Testis (tissue), 3 donors: ENCODE results near the gene LETM1. TPM values are rescaled to one million over a fixed set of nuclear protein-coding genes. Genes with fewer than 3 reads are reported as not detected.

ENCODE experiments used
- DNase-seq: peaks from one replicate; pipeline ENCODE4 v3.0.0-alpha.2; 2019
- H3K27ac ChIP-seq, 2 donors: fragments of 200-600 bp; sonication (generic); one replicate each; pipeline ENCODE4 v1.5.1; 2019
- H3K27me3 ChIP-seq: fragments of 200-600 bp; sonication (generic); one replicate; pipeline ENCODE4 v1.5.1; 2019
- H3K36me3 ChIP-seq: fragments of 200-600 bp; sonication (generic); one replicate; pipeline ENCODE4 v1.5.1; 2017; ENCODE audit warnings: low read depth; ENCODE audit errors: missing control alignments
- H3K4me1 ChIP-seq: fragments of 200-600 bp; sonication (generic); one replicate; pipeline ENCODE4 v1.5.1; 2019
- H3K4me3 ChIP-seq, 2 donors: fragments of 200-600 bp; sonication (generic); one replicate each; pipeline ENCODE4 v1.5.1; 2017 to 2019
- H3K9me3 ChIP-seq: fragments of 200-600 bp; sonication (generic); one replicate; pipeline ENCODE4 v1.5.1; 2017
- CTCF ChIP-seq, 3 experiments: fragments of 450-650 bp in 2 of 3; fragments of 200-600 bp in 1 of 3; sonication (generic) in 1 of 3; IDR thresholded peaks; one replicate each; pipeline ENCODE4 v1.5.1; 2016 to 2019; ENCODE audit warnings: antibody characterized with exemption in 3 of 3, mild to moderate bottlenecking in 2 of 3, moderate library complexity in 1 of 3
- POLR2A ChIP-seq: fragments of 450-650 bp; IDR thresholded peaks from one replicate; pipeline ENCODE4 v1.6.1; 2017; ENCODE audit warnings: antibody characterized with exemption, mild to moderate bottlenecking, moderate library complexity
- WGBS, 2 donors: methylation state at CpG; one replicate each; pipeline ENCODE4 v1.1.5; 2018; 5-methylcytosine and 5-hydroxymethylcytosine counted together
- intact Hi-C: fragments of 100-400 bp; cut with DNase I; formaldehyde crosslinking; loops from one replicate; pipeline ENCODE4 v1.15.1; 2023; ENCODE audit warnings: low total_unique reads
- polyA plus RNA-seq: library from polyadenylated mRNA; stranded (reverse); fragments of 350-450 nt; fragmentation: Illumina TruSeq; extraction: RNeasy Lipid Tissue Mini Kit (QIAGEN cat#74804); gene quantifications from one replicate; pipeline ENCODE4 v1.2.3, GENCODE V29; 2014; ENCODE audit warnings: low read depth, low replicate concordance; ENCODE audit not compliant: insufficient read depth
- total RNA-seq, 2 donors: library from RNA; depleted of rRNA; stranded (reverse); fragments of >200 nt; gene quantifications; one replicate each; pipeline ENCODE4 v1.2.3, GENCODE V29; 2016

The LETM1 gene
- total and polyA plus RNA-seq, 3 donors from 2014 or later = 38.1 to 124 (median 90.7) TPM

GRCh38 chr4:1898681-1899080, 42.7 kb upstream of the LETM1 start:
- no peaks in the 10 kb centered on the region for H3K36me3 ChIP-seq
- no peaks in the 10 kb centered on the region for H3K4me1 ChIP-seq
- no peaks in the 10 kb centered on the region for H3K9me3 ChIP-seq
- no peak for DNase-seq
- no peaks in the 10 kb centered on the region for H3K27me3 ChIP-seq
- H3K4me3 ChIP-seq = no peak overlapping the region
- H3K27ac ChIP-seq = no peak overlapping the region
- TF ChIP-seq CTCF (IDR thresholded peaks at IDR 0.05) (no peak), POLR2A (no peak)
- intact Hi-C loops = no loop called here
- WGBS, 2 donors = 74 to 76% methylated on average over 1 of the region's 1 CpG

- TF ChIP-seq CTCF (IDR thresholded peaks at IDR 0.05) (no peak), POLR2A (no peak)
- no peak overlapping the region for H3K4me3 ChIP-seq
- WGBS, 2 donors = 96 to 97% methylated on average over 6 of the region's 6 CpGs
Observed at GRCh38 chr4:1898007-1898406, 42.1 kb upstream of the LETM1 start.

DNA sequence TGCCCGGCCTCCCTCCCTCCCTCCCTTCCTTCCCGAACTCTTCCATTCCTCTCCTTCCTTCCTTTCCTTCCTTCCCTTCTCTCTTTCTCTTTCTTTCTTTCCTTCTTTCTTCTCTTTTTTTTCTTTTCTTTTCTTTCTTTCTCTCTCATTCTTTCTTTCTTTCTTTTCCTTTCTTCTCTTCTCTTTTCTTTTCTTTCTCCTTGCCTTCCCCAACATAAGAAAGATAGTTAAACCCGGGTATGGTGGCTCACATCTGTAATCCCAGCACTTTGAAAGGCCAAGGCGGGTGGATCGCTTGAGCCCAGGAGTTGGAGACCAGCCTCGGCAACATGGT, 40.7 kb upstream of the LETM1 start:
- no peak overlapping the region for H3K27ac ChIP-seq
- intact Hi-C loops = no loop called here
- no peak overlapping the region for H3K4me3 ChIP-seq
- H3K27me3 ChIP-seq = no peaks in the 10 kb centered on the region
- WGBS, 2 donors = 90 to 92% methylated on average over 6 of the region's 6 CpGs
- TF ChIP-seq CTCF (IDR thresholded peaks at IDR 0.05) (no peak), POLR2A (no peak)
- no peaks in the 10 kb centered on the region for H3K36me3 ChIP-seq
- H3K9me3 ChIP-seq = no peaks in the 10 kb centered on the region
- no peak for DNase-seq
- no peaks in the 10 kb centered on the region for H3K4me1 ChIP-seq

More at GRCh38 chr4:1898007-1898406, 42.1 kb upstream of the LETM1 start:
- intact Hi-C loops = no loop called here
- no peaks in the 10 kb centered on the region for H3K9me3 ChIP-seq
- no peak for DNase-seq
- H3K27ac ChIP-seq = no peak overlapping the region
- no peaks in the 10 kb centered on the region for H3K36me3 ChIP-seq
- H3K27me3 ChIP-seq = no peaks in the 10 kb centered on the region
- no peaks in the 10 kb centered on the region for H3K4me1 ChIP-seq

DNA sequence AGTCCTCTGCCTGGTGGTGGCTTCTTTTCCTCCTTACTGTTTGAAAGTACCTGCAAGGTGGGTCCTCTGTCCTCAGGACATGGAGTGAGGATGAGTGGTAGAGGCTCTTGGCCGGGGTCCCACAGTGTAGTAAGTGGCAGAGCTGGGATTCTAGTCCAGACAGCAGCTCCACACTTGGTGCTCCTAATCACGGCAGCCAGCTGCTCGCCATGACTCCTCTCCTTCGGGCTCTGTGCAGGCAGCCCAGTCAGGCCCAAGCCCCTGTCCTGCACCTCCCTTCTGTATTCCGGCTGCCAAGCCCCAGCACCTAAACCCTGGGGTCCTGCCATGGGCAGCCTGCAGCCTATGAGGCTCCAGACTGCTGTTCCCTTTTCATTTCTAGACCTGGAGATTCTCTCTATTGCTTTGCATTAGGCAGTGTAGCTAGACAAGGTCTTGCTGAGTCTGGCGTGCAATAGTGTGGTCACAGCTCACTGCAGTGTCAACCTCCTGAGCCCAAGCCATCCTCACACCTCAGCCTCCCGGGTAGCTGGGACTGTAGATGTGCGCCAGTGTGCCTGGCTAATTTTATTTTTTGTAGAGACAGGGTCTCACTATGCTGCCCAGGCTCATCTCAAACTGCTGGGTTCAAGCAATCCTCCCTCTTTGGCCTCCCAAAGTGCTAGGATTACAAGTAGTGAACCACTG, 40.2 kb upstream of the LETM1 start:
- Histone ChIP-seq H3K9me3 (no peaks in the 10 kb centered on the region), H3K36me3 (no peaks in the 10 kb centered on the region), H3K27me3 (no peaks in the 10 kb centered on the region), H3K27ac (no peak overlapping the region), H3K4me3 (no peak overlapping the region), H3K4me1 (no peaks in the 10 kb centered on the region)
- no peak for TF ChIP-seq POLR2A
- TF ChIP-seq CTCF (IDR thresholded peaks at IDR 0.05) = no peak
- WGBS, 2 donors = 94 to 95% methylated on average over 5 to 8 of the region's 8 CpGs
- no peak for DNase-seq
- intact Hi-C loops = no loop called here

DNA sequence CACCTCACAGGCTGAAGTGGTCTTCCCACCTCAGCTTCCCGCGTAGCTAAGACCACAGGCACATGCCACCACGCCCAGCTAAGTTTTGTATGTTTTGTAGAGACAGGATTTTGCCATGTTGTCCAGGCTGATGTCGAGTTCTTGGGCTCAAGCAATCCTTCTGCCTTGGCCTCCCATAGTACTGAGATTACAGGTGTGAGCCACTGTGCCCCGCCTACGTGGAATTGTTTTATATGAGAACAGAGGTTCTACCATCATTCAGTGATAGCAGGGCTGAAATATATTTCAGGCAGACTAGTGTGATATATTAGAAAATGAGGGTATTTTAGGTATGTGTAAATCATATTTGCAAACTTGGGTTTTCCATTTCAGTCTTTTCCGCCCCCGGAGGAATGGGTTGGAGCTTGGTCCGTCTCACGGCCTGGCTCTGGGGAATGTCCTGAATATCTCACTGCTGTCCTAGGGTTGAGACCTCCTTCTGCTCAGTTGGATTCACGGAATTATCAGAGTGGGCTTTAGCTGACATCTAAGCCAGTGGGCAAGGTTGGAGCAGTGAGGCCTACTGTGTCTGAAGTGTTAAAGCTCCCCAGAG, 35.1 kb upstream of the LETM1 start:
- intact Hi-C loops = no loop called here
- Histone ChIP-seq H3K4me3 (no peak overlapping the region), H3K27me3 (no peaks in the 10 kb centered on the region), H3K27ac (no peak overlapping the region), H3K9me3 (no peaks in the 10 kb centered on the region), H3K36me3 (no peaks in the 10 kb centered on the region), H3K4me1 (no peaks in the 10 kb centered on the region)
- WGBS, 2 donors = 95 to 97% methylated on average over 11 of the region's 11 CpGs
- DNase-seq = no peak
- no peak for TF ChIP-seq POLR2A
- TF ChIP-seq CTCF (IDR thresholded peaks at IDR 0.05) = no peak
